Thoracic aorta (tissue), 2 donors: ENCODE results near the gene SLC41A3. TPM values are rescaled to one million over a fixed set of nuclear protein-coding genes. Genes with fewer than 3 reads are reported as not detected.

ENCODE experiments used
- ATAC-seq: fragments of 150-250 bp; one replicate; pipeline ENCODE4 v1.8.0; 2017; ENCODE audit warnings: low read depth; ENCODE audit not compliant: insufficient number of reproducible peaks, low FRiP score
- DNase-seq: peaks from one replicate; pipeline ENCODE4 v3.0.0-alpha.2; 2020; ENCODE audit warnings: low spot score
- H3K27ac ChIP-seq, 2 donors: fragments of 200-600 bp; sonication (generic); 1 replicate in 1 of 2; 2 replicates in 1 of 2; pipeline ENCODE4 v1.5.1; 2016; ENCODE audit warnings: mild to moderate bottlenecking in 2 of 2, moderate library complexity in 2 of 2
- H3K27me3 ChIP-seq: fragments of 200-600 bp; sonication (generic); replicated peaks from 2 replicates; pipeline ENCODE4 v1.6.0; 2016; ENCODE audit warnings: mild to moderate bottlenecking; ENCODE audit not compliant: insufficient read depth
- H3K36me3 ChIP-seq: fragments of 200-600 bp; sonication (generic); one replicate; pipeline ENCODE4 v1.5.1; 2016
- H3K4me1 ChIP-seq, 2 donors: fragments of 200-600 bp; sonication (generic); 1 replicate in 1 of 2; 2 replicates in 1 of 2; pipeline versions ENCODE4 v1.5.1 to v1.6.0; 2016; ENCODE audit warnings: low read depth in 2 of 2, mild to moderate bottlenecking in 1 of 2; ENCODE audit not compliant: control insufficient read depth in 1 of 2
- H3K4me3 ChIP-seq: fragments of 200-600 bp; sonication (generic); 2 replicates; pipeline ENCODE4 v1.5.1; 2016; ENCODE audit warnings: mild to moderate bottlenecking
- H3K9me3 ChIP-seq: fragments of 200-600 bp; sonication (generic); 2 replicates; pipeline ENCODE4 v1.5.1; 2016
- total RNA-seq, 2 donors: library from RNA; depleted of rRNA; stranded (reverse); fragments of >200 nt; gene quantifications; one replicate each; pipeline versions ENCODE4 v1.1.0 to v1.2.3, GENCODE V29; 2016
- TF ChIP-seq, protein P1 (sequence below): fragments of 200-600 bp; sonication (generic); IDR thresholded peaks from one replicate; pipeline ENCODE4 v1.5.1; 2019; ENCODE audit warnings: antibody characterized with exemption

SLC41A3 gene
- total RNA-seq, 2 donors from 2014 or later, result 70.9 to 106 TPM

DNA sequence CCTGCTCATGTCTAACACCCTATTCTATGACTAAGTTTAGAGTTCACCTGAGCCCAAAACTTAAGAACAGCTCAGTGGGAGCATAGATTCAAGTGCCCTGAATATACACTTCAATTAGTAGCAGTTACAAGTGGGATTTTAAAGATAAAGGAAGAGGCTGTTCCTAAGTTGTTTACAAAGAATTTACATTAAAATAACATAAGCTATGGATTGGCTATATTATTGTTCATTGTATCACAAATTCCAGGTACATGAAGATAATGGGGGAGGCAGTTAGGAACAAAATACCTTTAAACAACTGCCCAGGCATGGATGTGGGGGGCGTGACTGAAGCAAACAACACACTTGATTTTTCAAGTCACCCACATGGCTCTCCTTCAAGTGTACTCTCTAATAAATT is 62.2 kb downstream of the SLC41A3 start:
- Histone ChIP-seq H3K9me3 (no peaks in the 10 kb centered on the region), H3K27me3 (no peaks in the 10 kb centered on the region), H3K27ac (no peak overlapping the region), H3K4me1 (no peaks in the 10 kb centered on the region), H3K36me3 (peaks cover 10% of the 10 kb centered on the region), H3K4me3 (no peak overlapping the region)
- no peak for ATAC-seq
- DNase-seq, result no peak
- TF ChIP-seq, protein P1, sequence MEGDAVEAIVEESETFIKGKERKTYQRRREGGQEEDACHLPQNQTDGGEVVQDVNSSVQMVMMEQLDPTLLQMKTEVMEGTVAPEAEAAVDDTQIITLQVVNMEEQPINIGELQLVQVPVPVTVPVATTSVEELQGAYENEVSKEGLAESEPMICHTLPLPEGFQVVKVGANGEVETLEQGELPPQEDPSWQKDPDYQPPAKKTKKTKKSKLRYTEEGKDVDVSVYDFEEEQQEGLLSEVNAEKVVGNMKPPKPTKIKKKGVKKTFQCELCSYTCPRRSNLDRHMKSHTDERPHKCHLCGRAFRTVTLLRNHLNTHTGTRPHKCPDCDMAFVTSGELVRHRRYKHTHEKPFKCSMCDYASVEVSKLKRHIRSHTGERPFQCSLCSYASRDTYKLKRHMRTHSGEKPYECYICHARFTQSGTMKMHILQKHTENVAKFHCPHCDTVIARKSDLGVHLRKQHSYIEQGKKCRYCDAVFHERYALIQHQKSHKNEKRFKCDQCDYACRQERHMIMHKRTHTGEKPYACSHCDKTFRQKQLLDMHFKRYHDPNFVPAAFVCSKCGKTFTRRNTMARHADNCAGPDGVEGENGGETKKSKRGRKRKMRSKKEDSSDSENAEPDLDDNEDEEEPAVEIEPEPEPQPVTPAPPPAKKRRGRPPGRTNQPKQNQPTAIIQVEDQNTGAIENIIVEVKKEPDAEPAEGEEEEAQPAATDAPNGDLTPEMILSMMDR, result no peak

DNA sequence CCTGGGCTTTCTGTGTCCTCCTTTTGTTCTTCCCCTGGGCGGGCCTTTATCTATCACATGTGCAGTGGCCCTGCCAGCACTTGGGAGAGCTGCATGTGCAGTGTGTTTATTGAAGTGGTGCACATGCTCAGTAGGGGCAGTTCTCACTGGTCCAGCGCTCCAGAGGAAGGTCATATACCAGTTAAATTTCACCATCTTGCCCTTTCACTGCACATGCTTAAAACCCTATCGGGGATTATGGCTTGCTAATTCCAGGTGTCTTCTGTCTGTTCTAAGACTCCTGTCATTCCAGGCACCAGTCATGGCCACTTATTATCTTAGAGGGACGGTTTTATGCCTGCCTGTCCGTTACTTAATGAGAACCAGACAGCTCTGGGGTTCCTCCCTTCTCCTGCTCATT is 62.7 kb downstream of the SLC41A3 start:
- peaks cover 10% of the 10 kb centered on the region for H3K36me3 ChIP-seq
- no peak overlapping the region for H3K27ac ChIP-seq
- DNase-seq (no peak), ATAC-seq (no peak)
- H3K4me1 ChIP-seq, result no peaks in the 10 kb centered on the region
- TF ChIP-seq, protein P1, result no peak
- H3K4me3 ChIP-seq, result no peak overlapping the region
- no peaks in the 10 kb centered on the region for H3K9me3 ChIP-seq
- no peaks in the 10 kb centered on the region for H3K27me3 ChIP-seq

DNA sequence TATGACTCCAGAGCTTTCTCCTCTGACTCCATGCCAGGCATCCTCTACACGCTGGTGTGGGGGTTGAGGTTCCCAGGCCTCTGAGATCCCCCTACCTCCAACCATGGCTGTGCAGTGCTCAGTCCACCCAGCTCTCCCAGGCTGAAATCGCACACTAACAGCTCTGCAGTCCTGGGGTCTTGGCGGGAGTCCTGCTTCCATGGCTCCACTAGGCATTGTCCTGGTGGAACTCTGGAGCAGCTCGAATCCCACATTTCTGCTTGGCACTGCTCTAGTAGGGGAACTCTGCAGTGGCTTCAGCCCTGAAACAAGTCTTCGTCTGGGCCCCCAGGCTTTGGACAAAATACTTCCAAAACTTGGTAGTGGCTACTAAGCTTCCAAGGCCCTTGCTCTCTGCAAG is 64.2 kb downstream of the SLC41A3 start:
- TF ChIP-seq, protein P1, result no peak
- no peaks in the 10 kb centered on the region for H3K4me1 ChIP-seq
- peaks cover 23% of the 10 kb centered on the region for H3K36me3 ChIP-seq
- H3K27me3 ChIP-seq, result no peaks in the 10 kb centered on the region
- no peaks in the 10 kb centered on the region for H3K9me3 ChIP-seq
- DNase-seq (no peak), ATAC-seq (no peak)
- H3K4me3 ChIP-seq, result no peak overlapping the region
- no peak overlapping the region for H3K27ac ChIP-seq

DNA sequence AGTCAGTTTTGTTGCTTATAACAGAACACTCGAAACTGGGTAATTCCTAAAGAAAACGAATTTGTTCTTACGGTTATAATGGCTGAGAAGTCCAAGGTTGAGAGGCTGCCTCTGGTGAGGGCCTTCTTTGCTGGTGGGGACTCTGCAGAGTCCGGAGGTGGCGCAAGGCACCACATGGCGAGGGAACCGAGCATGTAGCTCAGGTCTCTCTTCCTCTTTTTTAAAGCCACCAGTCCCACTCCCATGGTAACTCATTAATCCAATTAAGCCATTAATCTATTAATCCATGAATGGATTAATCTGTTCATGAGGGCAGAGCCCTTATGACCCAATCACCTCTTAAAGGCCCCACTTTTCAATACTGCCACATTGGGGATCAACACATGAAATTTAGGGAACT is 64.9 kb downstream of the SLC41A3 start:
- Histone ChIP-seq H3K27me3 (no peaks in the 10 kb centered on the region), H3K9me3 (no peaks in the 10 kb centered on the region), H3K27ac (no peak overlapping the region), H3K4me3 (no peak overlapping the region), H3K36me3 (peaks cover 27% of the 10 kb centered on the region), H3K4me1 (no peaks in the 10 kb centered on the region)
- TF ChIP-seq, protein P1, result no peak
- DNase-seq (no peak), ATAC-seq (no peak)

DNA sequence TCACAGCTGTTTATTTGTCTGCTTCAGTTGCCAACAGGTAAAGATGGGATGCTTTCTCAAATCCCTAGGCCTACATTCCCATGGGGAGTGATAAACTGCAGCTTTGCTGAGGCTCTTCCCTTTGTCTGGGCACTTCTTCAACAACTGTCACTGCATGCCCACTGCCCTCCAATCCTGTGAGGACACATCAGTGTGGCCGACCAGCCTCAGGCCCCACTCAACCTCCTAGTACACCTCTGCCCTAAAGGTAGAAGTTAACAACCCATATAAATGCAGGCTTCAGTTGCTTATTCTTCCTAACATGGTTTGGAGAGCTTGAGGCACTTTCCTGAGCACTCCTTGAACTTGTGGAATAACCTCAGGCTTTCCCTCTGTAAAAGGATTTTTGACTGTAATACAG is 65.4 kb downstream of the SLC41A3 start:
- H3K27ac ChIP-seq, result no peak overlapping the region
- H3K4me3 ChIP-seq, result no peak overlapping the region
- no peak for DNase-seq
- no peak for ATAC-seq
- H3K9me3 ChIP-seq, result no peaks in the 10 kb centered on the region
- no peaks in the 10 kb centered on the region for H3K27me3 ChIP-seq
- H3K36me3 ChIP-seq, result peaks cover 29% of the 10 kb centered on the region
- no peaks in the 10 kb centered on the region for H3K4me1 ChIP-seq
- TF ChIP-seq, protein P1, result no peak
